Suprapubic skin (tissue), 4 donors: Measurements from ENCODE around the gene PPP1R15B.

Source experiments
- CTCF ChIP-seq, 2 donors: fragments of 200-600 bp in 1 of 2; fragments of 450-650 bp in 1 of 2; sonication (generic) in 1 of 2; IDR thresholded peaks; one replicate each; pipeline ENCODE4 v1.5.1; 2016 to 2019; ENCODE audit warnings: antibody characterized with exemption in 2 of 2, mild to moderate bottlenecking in 1 of 2, moderate library complexity in 1 of 2
- EP300 ChIP-seq: sonication (generic); formaldehyde crosslinking; IDR thresholded peaks from one replicate; pipeline ENCODE4 v1.6.1; 2017; ENCODE audit warnings: antibody characterized with exemption
- POLR2A ChIP-seq, 2 donors: fragments of 450-650 bp; IDR thresholded peaks; one replicate each; pipeline ENCODE4 v1.6.1; 2017; ENCODE audit warnings: antibody characterized with exemption in 2 of 2, mild to moderate bottlenecking in 2 of 2, moderate library complexity in 2 of 2
- POLR2AphosphoS5 ChIP-seq, 3 donors: sonication (generic); formaldehyde crosslinking; IDR thresholded peaks; one replicate each; pipeline ENCODE4 v1.6.1; 2017; ENCODE audit warnings: antibody characterized with exemption in 3 of 3

GRCh38 chr1:204451352-204452124 lies 39.9 kb upstream of the PPP1R15B start:
- TF ChIP-seq CTCF (IDR thresholded peaks at IDR 0.05), result no peak
- TF ChIP-seq POLR2A (IDR thresholded peaks at IDR 0.05), result no peak
- TF ChIP-seq POLR2AphosphoS5 (IDR thresholded peaks at IDR 0.05), result no peak
- no peak for TF ChIP-seq EP300
